HG03354 (cell line): ENCODE results near the gene GALNT15.

Experiments used
- ATAC-seq: cut with Tn5 transposase; IDR thresholded peaks from one replicate; pipeline ENCODE4 v1.9.1; 2021; ENCODE audit warnings: mild to moderate bottlenecking; ENCODE audit not compliant: unreplicated experiment, poor library complexity, severe bottlenecking

GALNT15 gene

DNA sequence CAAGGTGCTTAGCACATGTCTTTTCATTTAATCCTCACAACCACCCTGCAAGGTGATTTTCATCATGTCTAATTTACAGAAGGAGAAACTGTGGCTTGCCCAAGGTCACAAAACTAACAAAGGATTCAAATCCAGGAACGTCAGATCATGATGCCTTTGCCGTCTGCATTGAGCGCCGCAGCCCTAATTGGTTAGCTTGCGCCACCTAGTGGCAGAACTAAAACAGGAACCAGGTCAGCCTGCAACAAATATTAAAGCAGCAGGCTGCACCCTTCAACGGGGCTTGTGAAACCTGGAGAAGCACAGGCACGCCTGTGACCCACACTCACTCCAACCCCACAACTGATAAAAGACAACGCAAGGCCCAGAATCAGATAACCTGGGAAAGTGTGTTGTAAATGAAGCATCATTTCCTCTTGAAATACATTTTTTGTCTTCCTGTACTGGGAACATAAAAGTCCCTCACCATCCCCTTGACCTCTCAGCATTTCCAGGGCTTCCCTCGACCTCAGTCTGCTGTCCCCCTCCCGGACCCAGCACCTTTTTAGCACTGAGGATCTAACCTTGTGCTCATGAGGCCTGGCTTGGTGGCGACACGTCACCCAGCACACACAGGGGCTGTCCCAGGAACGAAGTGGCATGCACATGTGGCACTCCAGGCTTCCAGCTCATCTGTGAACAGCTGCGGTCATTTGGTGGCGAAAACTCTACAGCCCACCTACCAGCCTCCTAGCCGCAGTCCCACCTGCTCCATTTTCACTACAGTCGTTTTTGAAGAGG lies 73.0 kb downstream of the GALNT15 start:
- ATAC-seq = peak; percentile 87

GRCh38 chr3:16248556-16248955 lies 74.1 kb downstream of the GALNT15 start:
- ATAC-seq = no peak

DNA sequence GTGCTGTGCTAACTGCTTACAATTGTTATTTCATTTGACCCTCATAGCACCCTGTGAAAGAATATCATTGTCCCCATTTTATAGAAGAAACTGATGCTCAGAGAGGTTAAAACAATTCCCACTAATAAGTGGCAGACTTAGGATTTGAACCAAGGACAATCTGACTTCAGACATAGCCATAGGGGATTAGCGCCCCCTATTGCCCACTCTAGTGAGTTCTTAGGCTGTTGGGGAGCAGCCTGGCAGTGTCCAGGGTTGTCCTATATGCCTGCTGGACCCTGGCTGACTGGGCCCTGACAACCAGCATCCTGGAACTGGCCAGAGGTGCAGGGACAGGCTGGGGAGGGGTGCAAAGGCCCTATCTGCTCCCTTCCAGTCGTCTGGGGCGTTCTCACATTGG lies 74.9 kb downstream of the GALNT15 start:
- no peak for ATAC-seq

DNA sequence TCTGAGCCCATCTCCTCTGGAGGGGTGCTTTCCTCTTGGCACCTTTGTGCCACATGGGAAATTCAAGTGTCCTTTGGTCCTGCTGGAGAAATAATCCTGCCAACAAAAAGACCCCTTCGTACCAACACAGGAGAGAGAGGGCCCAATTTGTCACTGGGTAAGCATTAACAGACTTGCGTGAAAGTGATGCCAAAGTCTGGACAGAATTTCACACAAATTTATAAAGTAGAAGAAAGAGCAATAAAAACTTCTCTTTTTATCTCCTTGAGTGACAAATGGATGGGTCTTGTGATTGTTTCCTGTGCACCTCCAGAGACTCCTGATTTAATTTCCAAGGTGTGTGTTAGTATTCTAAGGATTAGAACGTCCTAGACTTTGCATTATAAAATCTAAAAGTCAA lies 75.4 kb downstream of the GALNT15 start:
- ATAC-seq = no peak

- no peak for ATAC-seq
Measured at GRCh38 chr3:16251316-16252085, 77.0 kb downstream of the GALNT15 start.

DNA sequence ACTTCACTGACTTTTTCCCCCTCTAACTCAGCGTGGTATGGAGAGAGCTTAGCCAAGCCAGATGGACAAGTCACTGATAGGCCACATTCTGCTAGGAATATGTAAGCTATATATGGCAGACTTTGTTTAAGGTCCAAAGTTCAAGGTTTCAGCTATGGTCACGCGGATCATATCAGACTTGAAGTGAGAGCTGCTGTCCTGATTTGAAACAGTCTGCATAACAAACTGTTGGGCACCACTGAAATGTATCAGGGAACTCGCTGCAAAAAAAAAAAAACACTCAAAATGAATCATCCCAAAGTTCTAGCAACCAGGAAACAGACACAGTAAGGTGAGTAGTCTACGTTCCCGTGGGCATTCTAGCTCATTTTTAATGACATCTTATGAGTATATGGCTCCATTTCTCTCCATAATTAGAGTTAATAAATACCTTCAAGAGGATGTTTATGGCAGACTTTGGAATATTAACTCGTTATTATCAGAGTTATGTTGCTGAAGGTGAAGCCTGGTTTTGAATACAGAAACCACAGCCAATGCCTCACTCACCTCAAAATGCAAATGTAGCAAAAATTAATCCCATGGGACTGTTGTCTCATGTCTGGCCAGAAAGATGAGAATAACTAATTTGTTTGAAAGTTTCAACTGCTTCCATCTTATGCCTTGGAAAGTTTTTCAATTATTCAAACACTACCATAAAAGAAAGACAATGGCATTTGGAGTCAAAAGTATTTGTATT lies 77.9 kb downstream of the GALNT15 start:
- ATAC-seq = no peak

GRCh38 chr3:16252988-16253387 lies 78.5 kb downstream of the GALNT15 start:
- no peak for ATAC-seq

- no peak for ATAC-seq
Measured at GRCh38 chr3:16253601-16254000, 79.1 kb downstream of the GALNT15 start.

DNA sequence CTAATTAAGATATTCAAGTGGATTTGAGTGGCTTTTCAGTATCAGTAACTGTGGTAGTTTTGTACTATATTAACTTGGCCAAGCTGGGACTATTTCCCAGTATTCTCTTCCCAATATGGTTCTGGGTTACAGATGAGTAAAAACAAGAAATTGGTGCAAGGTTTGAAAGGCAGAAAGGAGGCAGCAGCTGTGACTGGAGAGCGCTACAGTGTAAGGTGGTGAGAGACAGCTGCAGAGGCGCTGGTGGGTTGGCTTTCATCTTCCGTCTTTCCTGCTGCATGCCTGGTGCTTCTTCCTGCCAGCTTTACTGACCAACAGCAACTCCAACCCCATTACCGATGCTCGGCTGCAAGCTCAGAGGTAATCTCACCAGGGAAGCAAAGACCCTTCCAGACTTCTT lies 80.4 kb downstream of the GALNT15 start:
- no peak for ATAC-seq

DNA sequence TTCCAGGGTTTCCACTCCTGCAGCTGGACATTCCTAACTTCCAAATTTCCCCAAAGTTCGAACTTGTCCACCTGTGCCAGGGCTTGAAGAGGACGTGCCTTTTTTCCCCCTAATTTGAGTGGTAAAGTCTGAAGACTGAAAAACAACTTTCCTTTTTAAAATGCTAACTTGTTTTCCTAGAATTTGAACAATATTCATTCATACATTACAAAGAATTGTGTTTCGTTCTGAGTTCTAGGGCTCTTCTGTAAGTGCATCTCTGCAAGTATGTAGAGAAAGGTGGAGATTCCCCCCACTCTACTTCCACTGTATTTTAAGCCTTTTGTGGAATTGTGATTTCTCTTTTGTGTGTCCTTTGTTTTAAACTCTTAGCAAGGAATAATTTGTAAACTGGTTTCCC lies 80.8 kb downstream of the GALNT15 start:
- no peak for ATAC-seq

GRCh38 chr3:16255726-16256125 lies 81.2 kb downstream of the GALNT15 start:
- no peak for ATAC-seq

GRCh38 chr3:16257309-16257708 lies 82.8 kb downstream of the GALNT15 start:
- no peak for ATAC-seq

DNA sequence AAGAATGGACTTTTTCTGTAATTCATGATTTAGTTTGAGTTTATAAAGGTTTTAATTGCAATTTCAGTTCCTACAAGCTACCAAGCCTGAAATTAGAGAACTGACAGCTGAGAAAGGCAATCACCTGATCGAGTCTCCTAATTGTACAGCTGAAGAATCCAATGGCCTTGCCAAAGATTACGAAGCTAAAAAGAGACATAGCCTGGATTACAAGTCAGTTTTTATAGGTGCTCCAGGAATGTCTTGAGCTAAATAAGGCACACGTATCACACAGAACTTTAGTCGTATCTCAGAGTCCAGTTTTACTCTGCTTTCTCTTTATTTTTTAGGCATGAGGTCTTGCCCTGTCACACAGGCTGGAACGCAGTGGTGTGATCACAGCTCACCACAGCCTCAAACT lies 83.7 kb downstream of the GALNT15 start:
- ATAC-seq = no peak

DNA sequence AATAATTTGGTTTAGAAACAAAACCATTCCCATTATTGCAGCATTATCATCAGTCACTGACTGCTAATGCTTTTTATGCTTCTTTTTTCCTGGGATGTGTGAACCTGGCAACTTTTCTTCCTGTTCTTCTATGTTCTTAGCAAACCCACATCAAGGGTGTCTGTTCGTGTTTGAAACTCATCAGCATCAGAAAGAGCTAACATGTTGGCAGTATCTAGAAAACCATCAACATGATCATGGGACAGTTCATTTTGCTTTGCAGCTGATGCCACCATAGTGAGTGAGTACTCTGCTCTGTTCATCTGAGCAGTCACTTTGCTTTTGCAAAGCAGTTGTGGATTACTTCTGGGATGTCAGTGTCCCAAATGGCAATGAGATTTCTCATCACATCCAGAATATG lies 84.4 kb downstream of the GALNT15 start:
- no peak for ATAC-seq

DNA sequence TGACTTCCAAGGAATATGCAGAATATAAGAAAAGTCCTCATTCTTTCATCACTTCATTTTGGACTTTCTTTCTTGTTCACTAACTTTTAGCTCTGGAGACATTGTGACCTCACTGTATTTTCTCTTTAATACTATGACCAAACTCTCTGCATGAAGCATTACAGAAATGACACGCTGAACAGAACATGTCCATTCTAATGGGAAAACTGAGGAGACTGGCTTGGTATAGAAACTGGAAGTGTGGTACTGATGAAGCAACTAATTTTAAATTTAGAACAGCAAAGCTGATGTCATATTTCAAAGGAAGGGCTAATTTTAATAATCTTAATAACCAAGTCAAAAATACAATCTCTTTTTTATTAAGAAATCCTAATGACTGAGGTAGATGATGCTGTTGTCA lies 85.6 kb downstream of the GALNT15 start:
- no peak for ATAC-seq

- ATAC-seq = no peak
Measured at GRCh38 chr3:16262174-16262573, 87.7 kb downstream of the GALNT15 start.

GRCh38 chr3:16264174-16264707 lies 89.8 kb downstream of the GALNT15 start:
- peak; percentile 3 for ATAC-seq

GRCh38 chr3:16264708-16265454 lies 90.4 kb downstream of the GALNT15 start, which contains the start of the genes DPH3 and OXNAD1:
Gene DPH3, minus strand, starts transcription at chr3:16264943. Its CDS starts 67 bp downstream, at chr3:16264876.
Gene OXNAD1, plus strand, starts transcription at chr3:16265212. Its CDS starts 5,741 bp downstream, at chr3:16270953.
- ATAC-seq = peak; percentile 99

DNA sequence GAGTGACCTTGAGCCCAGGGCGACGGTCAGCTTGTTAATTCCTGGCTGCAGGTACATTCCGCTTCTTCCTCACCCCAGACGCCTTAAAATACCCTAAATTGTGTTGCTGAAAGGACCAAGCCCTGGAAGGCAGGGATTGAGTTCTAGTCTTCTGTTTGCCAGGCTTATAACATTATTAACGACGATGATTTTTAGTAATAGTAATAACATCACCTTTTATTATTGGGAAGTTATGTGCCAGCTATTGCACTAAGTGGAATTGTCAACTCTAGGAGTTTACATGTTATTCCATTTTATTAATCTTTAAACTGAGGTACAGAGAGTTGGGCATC lies 90.9 kb downstream of the GALNT15 start:
- no peak for ATAC-seq

- no peak for ATAC-seq
Measured at GRCh38 chr3:16266714-16267113, 92.2 kb downstream of the GALNT15 start.
